Measurements from ENCODE around the gene ACAP2.

DNA sequence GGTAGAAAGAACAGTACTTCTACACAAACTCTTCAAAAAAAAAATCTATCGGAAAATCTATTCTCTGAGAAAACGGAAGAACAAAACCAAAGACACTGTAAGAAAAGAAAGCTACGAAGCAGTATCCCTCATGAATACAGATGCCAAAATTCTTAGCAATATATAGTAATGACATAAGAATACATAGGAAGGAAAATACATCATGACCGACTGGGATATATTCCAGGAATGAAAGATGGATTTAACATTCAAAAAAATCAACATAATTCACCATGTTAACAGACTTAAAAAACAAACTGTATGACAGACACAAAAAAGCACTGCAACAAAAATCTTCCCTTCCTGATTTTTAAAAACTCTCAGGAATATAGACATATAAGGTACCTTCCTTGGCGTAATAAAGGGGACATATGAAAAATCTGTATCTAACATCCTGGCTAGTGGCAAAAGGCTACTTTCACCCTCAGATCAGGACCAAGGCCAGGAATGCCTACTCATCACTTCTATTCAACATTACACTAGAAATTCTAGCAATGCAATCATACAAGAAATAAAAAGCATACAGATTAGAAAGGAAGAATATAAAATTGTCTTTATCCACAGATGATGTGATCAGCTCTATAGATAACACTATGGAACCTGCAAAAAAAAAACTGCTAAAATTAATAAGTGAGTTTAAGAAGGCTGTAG is 94.2 kb downstream of the ACAP2 start:
- TF ChIP-seq, protein P1, sequence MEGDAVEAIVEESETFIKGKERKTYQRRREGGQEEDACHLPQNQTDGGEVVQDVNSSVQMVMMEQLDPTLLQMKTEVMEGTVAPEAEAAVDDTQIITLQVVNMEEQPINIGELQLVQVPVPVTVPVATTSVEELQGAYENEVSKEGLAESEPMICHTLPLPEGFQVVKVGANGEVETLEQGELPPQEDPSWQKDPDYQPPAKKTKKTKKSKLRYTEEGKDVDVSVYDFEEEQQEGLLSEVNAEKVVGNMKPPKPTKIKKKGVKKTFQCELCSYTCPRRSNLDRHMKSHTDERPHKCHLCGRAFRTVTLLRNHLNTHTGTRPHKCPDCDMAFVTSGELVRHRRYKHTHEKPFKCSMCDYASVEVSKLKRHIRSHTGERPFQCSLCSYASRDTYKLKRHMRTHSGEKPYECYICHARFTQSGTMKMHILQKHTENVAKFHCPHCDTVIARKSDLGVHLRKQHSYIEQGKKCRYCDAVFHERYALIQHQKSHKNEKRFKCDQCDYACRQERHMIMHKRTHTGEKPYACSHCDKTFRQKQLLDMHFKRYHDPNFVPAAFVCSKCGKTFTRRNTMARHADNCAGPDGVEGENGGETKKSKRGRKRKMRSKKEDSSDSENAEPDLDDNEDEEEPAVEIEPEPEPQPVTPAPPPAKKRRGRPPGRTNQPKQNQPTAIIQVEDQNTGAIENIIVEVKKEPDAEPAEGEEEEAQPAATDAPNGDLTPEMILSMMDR (IDR thresholded peaks at IDR 0.05; ENCODE audit: insufficient read depth, low read depth, low read length) = no peak
- no peak for TF ChIP-seq EZH2 (IDR thresholded peaks at IDR 0.05; ENCODE audit: insufficient read depth, low read length)
